SU-DHL-6 (cell line): ENCODE data around the gene DDX24.

Source experiments
- H2AFZ ChIP-seq: fragments of 200-600 bp; sonication (generic); 2 replicates; pipeline ENCODE4 v1.6.1; 2014; ENCODE audit warnings: low read depth, mild to moderate bottlenecking, moderate library complexity, mixed read lengths, antibody characterized with exemption, low read length; ENCODE audit not compliant: severe bottlenecking
- H3F3A ChIP-seq: fragments of 200-600 bp; shearing (Covaris generic); 2 replicates; pipeline ENCODE4 v1.6.0; 2016; ENCODE audit warnings: antibody characterized with exemption, mild to moderate bottlenecking; ENCODE audit not compliant: insufficient read depth
- H3K27ac ChIP-seq: fragments of 200-600 bp; sonication (generic); 2 replicates; pipeline ENCODE4 v1.5.1; 2016; ENCODE audit warnings: low read depth, mild to moderate bottlenecking, low read length, moderate library complexity, mixed read lengths
- H3K27me3 ChIP-seq: fragments of 200-600 bp; sonication (generic), shearing (Covaris generic); 2 replicates; pipeline ENCODE4 v1.6.0; 2014; ENCODE audit warnings: mild to moderate bottlenecking, low read length
- H3K36me3 ChIP-seq: fragments of 200-600 bp; sonication (generic); 2 replicates; pipeline ENCODE4 v1.6.1; 2014; ENCODE audit warnings: mild to moderate bottlenecking, low read length, mixed read lengths
- H3K4me2 ChIP-seq: fragments of 300-600, 200-600 bp; shearing (Covaris generic), sonication (generic); 2 replicates; pipeline ENCODE4 v1.6.0; 2014; ENCODE audit warnings: low read length, low read depth, mild to moderate bottlenecking; ENCODE audit not compliant: poor library complexity, severe bottlenecking
- H3K4me3 ChIP-seq: fragments of 200-600 bp; sonication (generic); 2 replicates; pipeline ENCODE4 v1.5.1; 2014; ENCODE audit warnings: antibody characterized with exemption, low read length, mild to moderate bottlenecking, mixed read lengths; ENCODE audit not compliant: insufficient read depth, poor library complexity, severe bottlenecking
- H3K79me2 ChIP-seq: fragments of 200-600 bp; sonication (generic); 2 replicates; pipeline ENCODE4 v1.6.1; 2014; ENCODE audit warnings: mild to moderate bottlenecking, low read length, moderate library complexity; ENCODE audit not compliant: insufficient read depth
- H3K9ac ChIP-seq: fragments of 200-600 bp; sonication (generic); 2 replicates; pipeline ENCODE4 v1.7.0; 2014; ENCODE audit warnings: mild to moderate bottlenecking, low read length
- H3K9me2 ChIP-seq: fragments of 200-600 bp; sonication (generic); replicated peaks from 2 replicates; pipeline ENCODE4 v1.6.1; 2014; ENCODE audit warnings: low read length; ENCODE audit not compliant: insufficient read depth
- H3K9me3 ChIP-seq: fragments of 200-600 bp; sonication (generic); 2 replicates; pipeline ENCODE4 v1.6.1; 2014; ENCODE audit warnings: low read length, mixed read lengths; ENCODE audit not compliant: insufficient read depth
- H4K20me1 ChIP-seq: fragments of 200-600 bp; sonication (generic); 2 replicates; pipeline ENCODE4 v1.6.1; 2014; ENCODE audit warnings: low read depth, mild to moderate bottlenecking, antibody characterized with exemption, low read length, moderate library complexity, mixed read lengths
- CTCF ChIP-seq: fragments of 200-600 bp; sonication (generic); IDR thresholded peaks from one replicate; pipeline ENCODE4 v1.5.1; 2017; ENCODE audit warnings: antibody characterized with exemption, mild to moderate bottlenecking, low read length, moderate library complexity; ENCODE audit not compliant: insufficient read depth, poor library complexity, severe bottlenecking
- EZH2phosphoT487 ChIP-seq: fragments of 200-600 bp; sonication (generic), shearing (Covaris generic); conservative IDR thresholded peaks from 2 replicates; pipeline ENCODE4 v1.6.1; 2018; ENCODE audit warnings: mild to moderate bottlenecking, antibody characterized with exemption, low read length, moderate library complexity, mixed read lengths

DDX24 gene

GRCh38 chr14:94021001-94021400 is 60.0 kb downstream of the DDX24 start:
- no peaks in the 10 kb centered on the region for H3K9me3 ChIP-seq
- no peaks in the 10 kb centered on the region for H3K79me2 ChIP-seq
- H3K4me3 ChIP-seq = no peak overlapping the region
- H3K9me2 ChIP-seq = no peaks in the 10 kb centered on the region
- no peak overlapping the region for H3K4me2 ChIP-seq
- TF ChIP-seq EZH2phosphoT487 (no peak), CTCF (no peak)
- no peaks in the 10 kb centered on the region for H4K20me1 ChIP-seq
- no peaks in the 10 kb centered on the region for H3K27me3 ChIP-seq
- no peaks in the 10 kb centered on the region for H3F3A ChIP-seq
- H3K27ac ChIP-seq = no peak overlapping the region
- no peak overlapping the region for H2AFZ ChIP-seq
- H3K9ac ChIP-seq = no peak overlapping the region
- H3K36me3 ChIP-seq = no peaks in the 10 kb centered on the region

GRCh38 chr14:94020267-94020666 is 60.7 kb downstream of the DDX24 start:
- no peak overlapping the region for H3K27ac ChIP-seq
- no peaks in the 10 kb centered on the region for H3F3A ChIP-seq
- no peaks in the 10 kb centered on the region for H4K20me1 ChIP-seq
- no peaks in the 10 kb centered on the region for H3K27me3 ChIP-seq
- no peak for TF ChIP-seq CTCF
- no peaks in the 10 kb centered on the region for H3K9me3 ChIP-seq
- no peak overlapping the region for H3K4me3 ChIP-seq
- H3K9me2 ChIP-seq = no peaks in the 10 kb centered on the region
- H3K9ac ChIP-seq = no peak overlapping the region
- no peaks in the 10 kb centered on the region for H3K36me3 ChIP-seq
- no peaks in the 10 kb centered on the region for H3K79me2 ChIP-seq
- no peak overlapping the region for H2AFZ ChIP-seq
- no peak overlapping the region for H3K4me2 ChIP-seq

GRCh38 chr14:94019329-94019728 is 61.7 kb downstream of the DDX24 start:
- Histone ChIP-seq H4K20me1 (no peaks in the 10 kb centered on the region), H3K9me3 (no peaks in the 10 kb centered on the region), H3K27ac (no peak overlapping the region), H3K79me2 (no peaks in the 10 kb centered on the region), H3K36me3 (no peaks in the 10 kb centered on the region), H3K4me3 (no peak overlapping the region), H3K4me2 (no peak overlapping the region), H3F3A (no peaks in the 10 kb centered on the region), H3K9me2 (no peaks in the 10 kb centered on the region), H2AFZ (no peak overlapping the region), H3K27me3 (no peaks in the 10 kb centered on the region), H3K9ac (no peak overlapping the region)
- no peak for TF ChIP-seq EZH2phosphoT487
- TF ChIP-seq CTCF = no peak

- H3K9me2 ChIP-seq = no peaks in the 10 kb centered on the region
- H3K27ac ChIP-seq = no peak overlapping the region
- H3K4me3 ChIP-seq = no peak overlapping the region
- no peak for TF ChIP-seq CTCF
- TF ChIP-seq EZH2phosphoT487 = no peak
- no peaks in the 10 kb centered on the region for H3K36me3 ChIP-seq
- H3K9ac ChIP-seq = no peak overlapping the region
- H3K27me3 ChIP-seq = no peaks in the 10 kb centered on the region
- no peak overlapping the region for H3K4me2 ChIP-seq
- no peaks in the 10 kb centered on the region for H3K79me2 ChIP-seq
- H2AFZ ChIP-seq = no peak overlapping the region
- H3K9me3 ChIP-seq = no peaks in the 10 kb centered on the region
- no peaks in the 10 kb centered on the region for H4K20me1 ChIP-seq
- no peaks in the 10 kb centered on the region for H3F3A ChIP-seq
Observed at GRCh38 chr14:94018308-94018707, 62.7 kb downstream of the DDX24 start.
